ENCODE measurements around the gene OSBPL3. TPM values are rescaled to one million over a fixed set of nuclear protein-coding genes. Genes with fewer than 3 reads are reported as not detected.

Gene OSBPL3
- total RNA-seq, 4 donors from 2014 or later: 3.1 to 7.0 (median 5.3) TPM

DNA sequence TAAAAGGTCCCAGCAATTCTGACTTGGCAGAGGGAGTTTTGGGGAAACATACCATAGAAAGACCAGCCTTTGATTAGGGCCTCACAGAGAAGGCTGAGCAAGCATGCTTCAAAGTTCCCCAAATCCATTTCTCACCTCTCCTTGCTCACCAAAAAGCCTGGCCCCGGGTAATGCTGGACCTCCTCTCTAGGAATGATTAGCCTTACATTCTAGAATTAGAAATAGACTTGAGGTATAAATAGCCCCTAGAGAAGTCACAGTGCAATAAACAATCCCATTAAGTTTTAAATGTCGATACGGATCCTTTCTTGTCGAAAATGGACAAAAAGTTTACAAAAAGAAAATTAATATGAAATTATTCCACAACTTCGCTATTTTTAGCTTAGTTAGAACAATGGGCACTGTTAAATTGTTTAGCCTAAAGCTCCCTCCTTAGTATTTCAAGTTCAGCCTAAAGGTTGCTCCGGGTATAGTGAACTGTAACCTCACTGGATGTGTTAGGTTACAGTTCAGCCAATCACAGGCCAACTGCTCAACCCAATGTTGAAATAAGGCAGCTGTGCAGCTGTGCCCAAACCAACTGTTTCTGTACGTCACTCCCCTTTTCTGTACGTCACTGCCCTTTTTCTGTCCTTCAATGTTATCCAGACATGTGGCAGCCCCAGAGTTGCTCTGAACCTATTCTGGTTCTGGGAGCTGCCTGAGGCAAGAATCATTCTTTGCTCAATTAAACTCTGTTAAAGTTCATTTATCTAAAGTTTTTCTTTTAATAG lies 214.8 kb downstream of the OSBPL3 start:
- H3K27me3 ChIP-seq: no peaks in the 10 kb centered on the region
- TF ChIP-seq POLR2A (IDR thresholded peaks at IDR 0.05): no peak
- TF ChIP-seq, protein P1, sequence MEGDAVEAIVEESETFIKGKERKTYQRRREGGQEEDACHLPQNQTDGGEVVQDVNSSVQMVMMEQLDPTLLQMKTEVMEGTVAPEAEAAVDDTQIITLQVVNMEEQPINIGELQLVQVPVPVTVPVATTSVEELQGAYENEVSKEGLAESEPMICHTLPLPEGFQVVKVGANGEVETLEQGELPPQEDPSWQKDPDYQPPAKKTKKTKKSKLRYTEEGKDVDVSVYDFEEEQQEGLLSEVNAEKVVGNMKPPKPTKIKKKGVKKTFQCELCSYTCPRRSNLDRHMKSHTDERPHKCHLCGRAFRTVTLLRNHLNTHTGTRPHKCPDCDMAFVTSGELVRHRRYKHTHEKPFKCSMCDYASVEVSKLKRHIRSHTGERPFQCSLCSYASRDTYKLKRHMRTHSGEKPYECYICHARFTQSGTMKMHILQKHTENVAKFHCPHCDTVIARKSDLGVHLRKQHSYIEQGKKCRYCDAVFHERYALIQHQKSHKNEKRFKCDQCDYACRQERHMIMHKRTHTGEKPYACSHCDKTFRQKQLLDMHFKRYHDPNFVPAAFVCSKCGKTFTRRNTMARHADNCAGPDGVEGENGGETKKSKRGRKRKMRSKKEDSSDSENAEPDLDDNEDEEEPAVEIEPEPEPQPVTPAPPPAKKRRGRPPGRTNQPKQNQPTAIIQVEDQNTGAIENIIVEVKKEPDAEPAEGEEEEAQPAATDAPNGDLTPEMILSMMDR (IDR thresholded peaks at IDR 0.05 in 4 of 5, conservative IDR thresholded peaks at IDR 0.05 in 1 of 5): no peak
- no peak overlapping the region for H3K4me3 ChIP-seq
- H3K36me3 ChIP-seq: no peaks in the 10 kb centered on the region
- ATAC-seq (peak; percentile 78 to 92), DNase-seq (peak in 1 of 2 donors; percentile 74)
- H3K27ac ChIP-seq: peak overlapping the region; percentile 25 to 71 (median 64)
- intact Hi-C loops (cut with DNase I; ENCODE audit: low total_unique reads) (no loop called here), in situ Hi-C loops (cut with MboI; ENCODE audit: low sequenced_read_pairs in 4 of 4) (no loop called here)
- H3K9me3 ChIP-seq: no peaks in the 10 kb centered on the region
- H3K4me1 ChIP-seq: peaks cover 10 to 29% of the 10 kb centered on the region in 2 donors

DNA sequence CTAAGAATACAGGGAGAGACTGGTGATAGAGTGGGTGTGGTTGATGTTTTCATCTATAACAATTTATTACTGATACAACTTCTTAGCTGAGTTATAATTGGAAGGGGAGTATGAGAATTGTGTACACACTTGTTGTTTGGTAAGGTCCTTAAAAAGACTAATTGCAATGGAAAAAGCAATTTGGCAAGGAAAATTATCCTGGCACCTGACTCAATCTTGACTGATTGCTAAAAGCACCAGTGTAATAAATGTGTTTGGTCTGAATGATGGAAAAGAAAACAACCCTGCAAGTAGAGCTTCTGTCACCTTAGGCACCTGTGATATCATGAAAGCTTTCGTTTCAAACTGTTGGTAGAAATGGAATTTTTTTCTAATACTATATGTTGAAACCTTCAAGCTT lies 216.0 kb downstream of the OSBPL3 start:
- DNase-seq (no peak), ATAC-seq (no peak)
- intact Hi-C loops (cut with DNase I; ENCODE audit: low total_unique reads): no loop called here
- H3K36me3 ChIP-seq: no peaks in the 10 kb centered on the region
- H3K4me1 ChIP-seq: peaks cover 10 to 29% of the 10 kb centered on the region in 2 donors
- H3K9me3 ChIP-seq: no peaks in the 10 kb centered on the region
- in situ Hi-C loops (cut with MboI; ENCODE audit: low sequenced_read_pairs in 4 of 4): no loop called here
- no peak overlapping the region for H3K4me3 ChIP-seq
- no peak for TF ChIP-seq POLR2A (IDR thresholded peaks at IDR 0.05)
- TF ChIP-seq, protein P1 (IDR thresholded peaks at IDR 0.05 in 4 of 5, conservative IDR thresholded peaks at IDR 0.05 in 1 of 5): no peak
- no peaks in the 10 kb centered on the region for H3K27me3 ChIP-seq
- peak overlapping the region; percentile 25 to 71 (median 64) for H3K27ac ChIP-seq

DNA sequence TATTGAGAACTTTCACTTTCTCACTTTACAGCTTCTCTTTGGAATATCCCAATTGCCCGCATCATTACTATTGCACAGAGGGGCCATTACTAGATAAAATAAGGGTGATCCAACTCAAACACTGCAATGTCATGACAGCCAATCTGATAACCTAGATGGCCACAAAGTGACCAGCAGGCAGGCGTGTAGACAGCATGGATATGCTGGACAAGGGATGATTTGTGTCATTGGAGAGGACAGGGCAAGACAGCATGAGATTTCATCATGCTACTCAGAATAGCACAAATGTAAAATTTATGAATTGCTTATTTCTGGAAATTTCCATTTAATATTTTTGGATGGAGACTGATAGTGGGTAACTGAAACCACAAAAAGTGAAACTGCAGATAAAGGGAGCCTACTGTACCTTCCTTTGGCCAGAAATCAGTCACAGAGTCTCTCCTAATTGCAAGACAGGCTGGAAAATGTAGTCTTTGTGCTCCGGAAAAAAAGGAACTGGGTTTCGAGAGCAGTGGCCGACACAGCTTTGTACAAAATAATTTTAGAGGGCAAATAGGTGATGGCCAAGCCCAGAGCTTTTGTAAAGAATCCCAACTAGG lies 216.6 kb downstream of the OSBPL3 start:
- peak overlapping the region in 1 of 4 donors; percentile 6 for H3K4me3 ChIP-seq
- DNase-seq (no peak), ATAC-seq (peak; percentile 40 to 65)
- H3K4me1 ChIP-seq: peaks cover 12 to 30% of the 10 kb centered on the region in 2 donors
- H3K27ac ChIP-seq: peak overlapping the region; percentile 25 to 71 (median 64)
- in situ Hi-C loops (cut with MboI; ENCODE audit: low sequenced_read_pairs in 4 of 4): no loop called here
- H3K27me3 ChIP-seq: no peaks in the 10 kb centered on the region
- intact Hi-C loops (cut with DNase I; ENCODE audit: low total_unique reads): no loop called here
- H3K36me3 ChIP-seq: no peaks in the 10 kb centered on the region
- no peaks in the 10 kb centered on the region for H3K9me3 ChIP-seq
- no peak for TF ChIP-seq POLR2A (IDR thresholded peaks at IDR 0.05)
- TF ChIP-seq, protein P1 (IDR thresholded peaks at IDR 0.05 in 4 of 5, conservative IDR thresholded peaks at IDR 0.05 in 1 of 5): no peak

GRCh38 chr7:24762771-24763170 lies 217.2 kb downstream of the OSBPL3 start:
- DNase-seq (no peak), ATAC-seq (no peak)
- Histone ChIP-seq H3K27me3 (no peaks in the 10 kb centered on the region), H3K4me3 (no peak overlapping the region), H3K27ac (peak overlapping the region in 2 of 4 donors; percentile 71), H3K36me3 (no peaks in the 10 kb centered on the region), H3K9me3 (no peaks in the 10 kb centered on the region), H3K4me1 (peaks cover 18 to 36% of the 10 kb centered on the region in 2 donors)
- TF ChIP-seq, protein P1 (IDR thresholded peaks at IDR 0.05 in 4 of 5, conservative IDR thresholded peaks at IDR 0.05 in 1 of 5): no peak
- TF ChIP-seq POLR2A (IDR thresholded peaks at IDR 0.05): no peak
- in situ Hi-C loops (cut with MboI; ENCODE audit: low sequenced_read_pairs in 4 of 4): no loop called here
- intact Hi-C loops (cut with DNase I; ENCODE audit: low total_unique reads): no loop called here

Data from gastrocnemius medialis (tissue), 4 donors.